HG02798 (cell line): ENCODE results near the gene AGPAT3.

Experiments used
- ATAC-seq: cut with Tn5 transposase; IDR thresholded peaks from one replicate; pipeline ENCODE4 v1.9.1; 2021; ENCODE audit warnings: mild to moderate bottlenecking; ENCODE audit not compliant: unreplicated experiment, poor library complexity

AGPAT3 gene

GRCh38 chr21:43861706-43862105 is 3.3 kb upstream of the AGPAT3 start:
- no peak for ATAC-seq

GRCh38 chr21:43864313-43864961 is 586 bp upstream of the AGPAT3 start:
- ATAC-seq, result peak; percentile 6

GRCh38 chr21:43865540-43866259 is 677 bp downstream of the AGPAT3 start:
- peak; percentile 37 for ATAC-seq

DNA sequence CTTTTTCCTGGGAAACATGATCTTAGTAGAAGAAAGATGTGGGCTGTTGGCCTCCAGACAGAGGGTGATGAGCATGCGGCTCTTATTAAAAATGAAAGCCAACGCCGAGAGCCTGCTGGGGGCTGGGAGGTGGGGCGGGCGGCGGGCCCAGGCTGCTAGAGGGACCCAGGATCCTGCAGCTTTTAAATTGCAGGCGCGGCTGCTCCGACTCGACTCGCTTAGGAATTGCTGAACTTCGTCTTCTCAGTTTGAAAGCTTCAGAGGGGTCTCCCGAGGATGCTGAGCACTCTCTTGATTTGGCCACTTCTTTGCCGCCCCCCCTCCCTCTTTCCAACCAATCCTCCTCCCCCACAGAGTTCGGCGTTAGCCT is 1.2 kb downstream of the AGPAT3 start:
- ATAC-seq, result no peak

DNA sequence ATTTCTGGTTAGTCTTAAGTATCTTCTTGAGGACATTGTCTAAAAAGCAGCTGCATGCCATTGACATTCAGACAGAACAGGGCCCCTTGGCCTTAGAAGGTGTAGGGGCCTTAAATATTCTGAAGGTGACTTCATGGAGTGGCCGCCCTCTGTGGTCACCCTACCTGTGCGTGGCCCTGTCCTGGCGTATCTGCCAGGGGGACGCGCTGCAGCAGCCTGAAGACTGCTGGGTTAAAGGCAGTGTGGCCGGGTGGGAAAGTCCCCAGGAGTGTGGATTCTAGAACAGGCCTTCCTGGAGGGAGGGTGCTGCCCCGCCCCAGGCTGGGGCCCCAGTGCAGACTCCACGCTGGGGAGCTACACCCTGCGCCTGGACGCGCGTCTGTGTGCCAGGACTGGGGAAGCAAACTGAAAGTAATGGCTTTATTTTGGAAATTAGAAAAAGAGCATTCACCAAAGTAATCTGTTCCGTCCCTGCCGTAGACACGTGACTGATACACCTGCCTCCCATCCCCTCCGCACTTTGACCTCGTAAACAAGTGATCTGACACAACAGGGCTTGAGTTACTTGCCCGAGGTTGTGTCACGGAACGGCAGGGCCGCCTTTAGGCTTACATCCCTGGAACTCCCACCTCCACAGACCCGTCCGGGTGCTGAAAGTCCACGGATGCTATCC is 1.8 kb downstream of the AGPAT3 start:
- peak; percentile 49 for ATAC-seq

DNA sequence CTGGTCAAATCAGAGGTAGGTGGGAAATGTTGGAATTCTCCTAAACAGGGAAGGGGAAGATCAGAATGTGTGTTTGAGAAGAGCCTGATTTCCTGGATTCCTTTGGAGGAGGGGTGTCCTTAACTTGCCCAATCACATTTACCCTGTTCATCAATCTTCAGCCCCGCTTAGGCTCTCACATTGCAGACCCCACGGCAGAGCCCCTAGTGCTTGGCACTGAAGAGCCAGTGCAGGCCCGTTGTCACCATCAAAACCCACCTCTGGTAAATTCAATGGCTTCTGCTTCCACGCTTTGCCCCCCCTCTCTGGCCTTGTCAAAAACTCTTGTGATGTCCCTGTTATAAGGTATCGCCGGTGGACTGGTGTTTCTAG is 2.3 kb downstream of the AGPAT3 start:
- no peak for ATAC-seq

DNA sequence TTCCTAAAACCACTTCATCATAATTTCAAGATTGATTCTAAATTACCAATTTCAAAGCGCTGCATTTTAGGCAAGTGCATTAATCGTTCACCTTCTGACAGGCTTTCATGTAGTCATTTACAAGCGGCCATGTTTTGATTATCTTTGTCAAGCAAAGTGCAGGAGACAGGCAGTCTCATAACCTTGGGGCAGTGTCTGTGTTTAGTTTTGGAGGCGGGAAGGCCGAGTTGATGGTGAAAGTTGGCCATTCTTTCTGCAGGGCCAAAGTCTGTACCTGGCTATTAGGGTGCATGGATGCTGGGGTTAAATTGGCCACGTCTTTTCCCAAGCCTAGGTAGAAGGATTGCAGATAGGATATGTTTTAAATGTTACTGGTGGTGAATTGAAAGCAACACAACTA is 2.9 kb downstream of the AGPAT3 start:
- no peak for ATAC-seq

DNA sequence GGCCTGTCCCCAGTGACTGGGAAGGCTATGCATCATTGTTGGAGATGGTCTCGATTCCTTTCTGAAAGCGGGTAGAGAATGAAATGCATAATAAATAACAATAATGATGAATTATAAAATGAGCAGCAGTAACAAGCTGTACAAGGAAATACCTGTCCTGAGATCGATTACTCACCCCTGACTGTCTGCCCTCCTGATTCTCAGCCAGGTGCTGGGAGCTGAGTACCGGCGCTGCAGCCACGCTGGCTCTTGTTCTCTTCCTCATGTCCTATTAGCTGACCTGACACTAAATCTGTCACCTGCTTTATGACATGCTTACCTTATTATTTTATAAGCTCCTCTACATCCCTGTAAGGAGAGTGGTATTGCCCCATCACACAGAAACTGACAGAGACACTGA is 3.4 kb downstream of the AGPAT3 start:
- no peak for ATAC-seq

GRCh38 chr21:43869486-43870325 is 4.7 kb downstream of the AGPAT3 start:
- ATAC-seq, result no peak

- ATAC-seq, result no peak
Measured at GRCh38 chr21:43871487-43871886, 6.5 kb downstream of the AGPAT3 start.

DNA sequence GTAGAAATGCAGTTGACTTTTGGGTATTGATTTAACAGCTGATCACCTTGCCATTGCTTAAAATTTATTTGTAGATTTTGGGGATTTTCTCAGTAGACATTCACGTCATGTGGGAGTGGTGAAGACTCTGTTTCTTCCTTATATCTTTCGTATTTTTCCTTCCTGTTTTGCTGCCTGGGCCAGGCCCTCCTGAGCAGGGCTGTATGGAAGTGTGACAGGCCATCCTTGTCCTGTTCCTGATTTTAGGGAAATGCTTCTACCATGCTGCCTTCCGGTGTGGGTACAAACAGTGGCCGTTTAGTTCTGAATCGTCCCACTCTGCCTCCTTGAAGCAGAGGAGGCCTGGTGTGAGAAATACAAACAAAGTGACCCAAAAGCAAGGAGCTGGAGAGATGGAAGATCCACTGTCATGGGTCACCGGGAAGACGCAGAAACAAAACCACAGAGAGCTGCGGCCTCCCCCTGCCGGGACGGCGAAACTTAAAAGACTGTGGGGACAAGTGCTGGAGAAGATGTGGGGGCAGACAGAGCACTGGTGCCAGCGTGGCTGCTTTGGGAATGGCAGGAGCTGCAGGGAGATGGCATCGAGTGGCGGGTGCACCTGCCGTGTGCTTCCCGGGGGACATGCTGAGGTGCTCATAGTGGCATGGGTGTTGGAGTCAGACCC is 7.6 kb downstream of the AGPAT3 start:
- ATAC-seq, result no peak

GRCh38 chr21:43873673-43874072 is 8.7 kb downstream of the AGPAT3 start:
- no peak for ATAC-seq

DNA sequence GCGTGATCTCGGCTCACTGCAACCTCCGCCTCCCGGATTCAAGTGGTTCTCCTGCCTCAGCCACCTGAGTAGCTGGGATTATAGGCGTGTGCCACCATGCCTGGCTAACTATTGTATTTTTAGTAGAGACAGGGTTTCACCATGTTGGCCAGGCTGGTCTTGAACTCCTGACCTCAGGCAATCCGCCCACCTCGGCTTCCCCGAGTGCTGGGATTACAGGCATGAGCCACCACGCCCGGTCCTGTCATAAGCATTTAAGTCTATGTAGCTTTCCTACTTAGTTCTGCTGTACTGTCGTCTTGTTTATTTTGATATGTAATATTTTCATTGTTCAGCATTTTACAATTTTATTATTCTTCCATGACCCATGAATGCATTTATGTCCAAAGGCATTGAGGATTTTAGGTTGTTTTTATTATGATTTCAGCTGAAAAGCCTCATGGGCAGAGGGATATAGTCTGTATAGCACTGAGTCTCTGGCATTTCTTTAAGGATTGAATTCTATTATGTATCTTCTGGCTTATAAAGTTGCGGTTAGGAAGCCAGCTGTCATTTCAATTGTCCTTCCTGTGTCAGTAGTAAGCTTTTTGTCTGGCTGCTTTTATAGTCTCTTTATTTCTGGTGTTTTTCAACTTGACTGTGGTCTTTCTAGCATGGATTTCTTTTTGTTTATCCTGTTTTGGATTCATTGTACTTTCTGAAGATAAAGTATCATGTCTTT is 9.2 kb downstream of the AGPAT3 start:
- ATAC-seq, result no peak

DNA sequence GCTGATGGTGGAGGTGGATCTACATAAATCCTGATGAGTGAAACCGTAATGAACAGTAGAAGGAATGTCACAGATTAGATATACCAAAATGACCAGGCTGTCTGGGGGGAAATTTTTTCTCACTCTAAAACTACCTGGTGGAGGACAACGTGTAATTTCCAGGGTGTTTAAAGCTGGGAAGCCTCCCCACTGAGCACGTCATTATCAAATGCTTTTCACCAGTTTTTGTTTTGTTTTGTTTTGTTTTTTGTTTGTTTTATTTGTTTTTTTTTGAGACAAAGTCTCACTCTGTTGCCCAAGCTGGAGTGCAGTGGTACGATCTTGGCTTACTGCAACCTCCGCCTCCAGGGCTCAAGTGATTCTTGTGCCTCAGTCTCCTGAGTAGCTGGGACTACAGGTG is 11.6 kb downstream of the AGPAT3 start:
- no peak for ATAC-seq

DNA sequence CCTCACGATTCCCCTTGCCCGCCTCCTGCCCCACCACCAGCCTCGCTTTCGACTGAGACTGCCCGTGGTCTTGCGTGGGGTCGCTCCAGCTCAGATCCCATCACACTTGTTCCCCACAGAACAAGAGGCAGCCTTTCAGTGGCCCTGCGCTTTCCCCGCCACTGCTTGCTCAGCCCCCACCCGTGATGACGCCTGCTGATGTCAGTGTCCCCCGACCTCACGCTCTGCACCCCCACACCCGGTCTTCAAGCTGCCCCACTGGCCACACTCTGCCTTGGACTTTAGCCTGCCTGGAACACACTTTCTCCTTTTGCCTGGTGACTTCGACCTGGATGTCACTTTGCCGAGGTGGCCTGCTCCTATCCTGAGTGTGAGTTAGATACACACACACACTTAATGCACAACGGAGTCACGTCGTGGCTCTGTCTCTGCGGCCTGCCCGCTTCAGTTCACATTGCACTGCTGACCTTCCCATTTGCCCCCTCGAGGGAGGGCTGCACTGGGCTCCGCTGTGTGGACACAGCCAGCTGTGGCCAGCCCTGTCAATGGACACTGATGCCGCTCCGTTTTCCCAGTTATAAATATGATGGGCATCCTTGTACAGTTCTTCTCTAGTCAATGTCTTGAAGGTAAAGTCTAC is 13.0 kb downstream of the AGPAT3 start:
- ATAC-seq, result no peak

GRCh38 chr21:43879348-43880110 is 14.5 kb downstream of the AGPAT3 start:
- no peak for ATAC-seq

DNA sequence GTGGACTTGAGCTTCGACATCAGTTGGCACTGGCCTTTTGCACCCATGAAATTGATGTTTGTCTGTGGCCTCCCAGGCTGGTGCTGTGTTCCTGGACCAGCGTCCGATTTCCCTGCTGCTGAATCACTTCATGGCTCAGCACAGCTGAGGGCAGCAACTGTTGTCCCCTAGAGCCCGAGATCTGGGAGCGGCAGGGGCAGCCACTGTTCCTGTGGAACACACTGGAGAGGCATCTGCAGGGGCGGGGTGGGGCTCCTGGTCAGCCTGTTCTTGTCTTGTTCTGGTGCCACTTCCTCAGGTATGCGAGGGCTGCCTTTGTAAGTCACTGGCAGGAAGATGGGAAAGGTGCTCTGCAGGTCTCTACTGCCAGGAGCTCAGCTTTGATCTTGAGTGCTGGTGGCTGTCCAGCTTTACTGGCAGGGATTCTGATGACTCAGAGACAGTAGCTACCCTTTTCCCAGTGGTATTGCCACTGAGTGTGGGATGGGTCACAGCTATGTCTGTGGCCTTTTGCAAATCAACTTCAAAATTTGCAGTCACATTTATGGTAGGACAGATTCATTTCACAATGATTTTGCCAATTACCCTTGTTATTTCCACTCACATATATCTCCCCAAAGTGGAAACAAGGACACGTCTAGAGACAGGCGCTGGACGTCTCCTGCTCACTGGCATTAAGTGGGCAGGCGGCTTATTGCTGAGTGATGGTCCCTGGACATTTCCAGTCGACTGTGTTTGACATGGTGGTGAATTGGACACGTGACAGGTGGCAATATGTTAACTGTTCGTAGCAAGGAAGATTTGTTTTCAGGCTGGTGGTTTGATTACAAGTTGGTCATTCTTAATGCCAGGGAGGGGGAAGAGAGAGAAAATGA is 15.3 kb downstream of the AGPAT3 start:
- ATAC-seq, result no peak

DNA sequence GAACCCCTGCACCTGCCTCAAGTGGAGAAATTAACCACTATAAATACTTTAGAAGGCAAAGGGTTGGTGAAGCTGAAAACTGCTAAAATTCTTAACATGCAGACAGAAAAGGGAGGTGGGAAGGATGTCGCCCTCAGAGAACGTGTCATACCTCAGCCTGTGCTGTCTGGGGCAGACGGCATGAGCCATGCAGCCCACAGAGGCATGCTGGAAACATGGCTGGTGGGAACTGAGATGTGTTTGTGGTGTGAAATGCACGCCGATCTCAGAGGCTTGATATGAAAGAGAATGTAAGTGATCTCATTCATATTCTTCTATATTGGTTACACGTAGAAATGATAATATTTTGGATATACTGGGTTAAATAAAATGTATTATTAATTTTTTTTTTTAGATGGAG is 16.3 kb downstream of the AGPAT3 start:
- no peak for ATAC-seq
